AML-193 (cell line): ENCODE measurements around the gene POLN.
A peak's percentile ranks its signal among the peaks of the same experiment; 100 is the strongest.

Source experiments
- DNase-seq, 2 experiments: peaks; one replicate each; lab custom pipeline; 2025; lab: John Stamatoyannopoulos, UW

Gene POLN

GRCh38 chr4:2241410-2242353 lies at the start of gene POLN, which contains the start of gene HAUS3:
Gene POLN, minus strand, starts transcription at chr4:2242121. Its CDS starts 12,890 bp downstream, at chr4:2229231.
Gene HAUS3, minus strand, starts transcription at chr4:2242121. Its CDS starts 1,175 bp downstream, at chr4:2240946.
- DNase-seq = peak; percentile 93 to 95

- no peak for DNase-seq
These were observed 49.2 kb upstream of the POLN start for GRCh38 chr4:2290974-2291704.

GRCh38 chr4:2290488-2290887 lies 48.6 kb upstream of the POLN start:
- no peak for DNase-seq

- DNase-seq = no peak
These were observed 48.0 kb upstream of the POLN start for GRCh38 chr4:2289955-2290333.

DNA sequence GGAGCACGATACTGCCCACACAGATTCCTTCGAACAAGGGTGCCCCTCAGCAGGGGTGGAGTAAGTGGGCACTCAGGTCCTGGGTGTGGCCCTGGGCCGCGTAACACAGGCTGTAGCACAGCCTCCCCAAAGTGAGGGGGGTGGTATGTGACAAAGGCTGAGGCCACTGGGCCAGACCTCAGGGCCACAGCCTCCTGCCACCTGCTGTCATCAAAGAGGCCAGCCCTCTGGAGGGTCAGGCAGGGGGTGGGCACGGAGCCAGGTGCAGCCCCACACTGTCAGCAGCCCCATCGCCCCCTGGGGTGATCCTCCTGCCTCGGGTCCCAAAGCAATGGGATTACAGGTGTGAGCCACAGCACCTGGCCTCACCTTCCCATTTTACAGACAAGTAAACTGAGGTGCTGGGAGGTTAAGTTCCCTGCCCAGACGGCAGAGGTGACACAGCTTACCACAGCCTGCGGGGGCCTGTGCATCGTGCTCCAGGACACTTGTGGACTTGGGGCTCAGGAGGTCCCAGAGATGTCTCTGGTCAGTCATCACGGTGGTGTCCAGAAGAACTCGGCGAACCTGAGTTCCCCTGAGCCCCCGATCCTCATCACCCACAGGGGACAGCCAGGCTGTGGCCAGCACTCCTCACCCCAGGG lies 47.5 kb upstream of the POLN start:
- no peak for DNase-seq

DNA sequence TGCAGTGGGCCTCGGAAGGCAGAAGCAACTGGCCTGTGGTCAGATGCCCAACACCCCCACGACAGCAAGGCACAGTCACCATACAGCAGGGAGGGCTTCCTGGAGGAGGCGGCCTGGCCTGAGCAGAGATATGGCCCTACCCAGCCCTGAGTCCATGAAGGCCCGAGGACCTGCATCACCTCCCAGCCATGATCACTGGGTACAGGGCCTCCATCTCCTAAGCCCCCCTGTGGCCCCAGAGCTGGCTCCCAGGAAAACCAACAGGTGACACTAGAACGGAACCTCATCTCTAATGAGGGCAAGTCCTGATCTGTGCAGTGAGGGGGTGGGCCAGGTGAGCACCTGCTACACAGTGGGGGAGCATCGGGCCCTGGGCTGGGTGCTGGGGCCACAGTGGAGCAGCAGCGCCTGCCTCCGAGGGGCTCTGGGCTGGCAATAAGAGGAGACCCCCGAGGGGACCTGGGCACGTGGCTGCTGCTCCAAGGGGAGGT lies 46.2 kb upstream of the POLN start:
- no peak for DNase-seq

- no peak for DNase-seq
These were observed 45.6 kb upstream of the POLN start for GRCh38 chr4:2287594-2287915.

DNA sequence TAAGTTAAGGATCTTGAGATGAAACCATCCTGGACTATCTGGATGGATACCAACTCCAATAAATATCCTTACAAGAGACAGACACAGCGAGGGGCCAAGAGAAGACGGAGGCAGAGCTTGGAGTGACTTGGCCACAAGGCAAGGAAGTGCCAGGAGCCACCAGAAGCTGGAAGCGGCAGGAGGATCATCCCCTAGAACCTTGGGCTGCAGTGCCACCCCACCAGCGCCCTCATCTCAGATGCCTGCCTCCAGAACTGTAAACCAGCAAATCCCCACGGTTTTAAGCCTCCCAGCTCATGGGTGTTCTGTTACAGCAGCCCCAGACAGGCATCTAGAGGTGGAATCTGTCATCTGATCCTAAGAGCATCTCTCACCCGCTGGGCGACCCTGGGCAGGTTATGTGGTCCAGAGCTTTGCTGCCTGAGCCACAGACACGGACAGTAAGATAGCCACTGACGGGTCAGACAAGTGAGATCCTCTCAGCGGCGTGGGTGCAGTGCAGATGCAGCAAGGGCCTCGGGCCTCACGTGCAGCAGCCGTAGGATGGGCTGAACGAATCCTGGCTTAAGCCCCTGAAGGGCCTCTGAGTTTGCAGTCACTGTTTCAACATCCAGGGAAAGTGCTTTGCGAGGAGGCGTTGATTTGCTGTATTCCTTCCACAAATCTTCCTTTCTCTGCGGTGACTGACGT lies 45.1 kb upstream of the POLN start:
- no peak for DNase-seq

GRCh38 chr4:2285613-2286381 lies 43.9 kb upstream of the POLN start:
- DNase-seq = no peak

GRCh38 chr4:2284934-2285612 lies 43.2 kb upstream of the POLN start:
- no peak for DNase-seq

GRCh38 chr4:2284161-2284933 lies 42.4 kb upstream of the POLN start:
- no peak for DNase-seq

GRCh38 chr4:2283199-2283711 lies 41.3 kb upstream of the POLN start:
- DNase-seq = no peak

DNA sequence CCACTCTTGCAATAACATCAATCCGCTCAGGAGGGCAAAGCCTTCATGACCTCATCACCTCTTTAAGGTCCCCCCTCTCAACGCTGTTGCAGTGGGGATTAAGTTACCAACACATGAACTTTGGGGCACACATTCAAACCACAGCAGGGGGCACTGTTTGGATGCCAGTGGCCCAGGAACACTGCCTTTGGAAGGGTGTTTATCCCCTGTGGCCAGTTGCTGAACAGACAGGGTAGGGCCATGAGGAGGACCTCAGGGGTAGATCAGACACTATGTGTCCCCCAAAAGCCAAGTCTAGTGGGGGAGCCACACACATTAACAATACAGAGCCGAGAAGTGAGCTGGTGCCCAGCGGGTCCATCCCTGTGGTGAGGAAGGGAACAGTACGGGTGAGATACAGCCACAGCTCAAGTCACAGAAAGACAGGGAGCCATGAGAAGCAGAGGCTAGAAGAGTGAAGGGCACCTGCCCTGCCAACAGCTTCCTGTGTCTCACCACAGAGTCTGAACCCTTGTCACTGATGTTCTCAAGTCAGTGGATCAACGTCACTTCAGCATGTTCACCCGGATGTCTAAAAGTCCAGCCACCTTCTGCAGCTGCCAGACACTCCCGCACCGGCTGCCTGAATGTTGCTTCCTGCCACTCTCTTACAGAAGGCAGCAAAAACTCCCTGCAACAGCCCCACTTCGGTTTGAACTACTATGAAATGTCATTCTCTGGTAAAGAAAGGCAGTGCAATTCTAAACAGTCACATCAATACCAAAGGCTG lies 39.8 kb upstream of the POLN start:
- DNase-seq = peak in 1 of 2 experiments; percentile 4

DNA sequence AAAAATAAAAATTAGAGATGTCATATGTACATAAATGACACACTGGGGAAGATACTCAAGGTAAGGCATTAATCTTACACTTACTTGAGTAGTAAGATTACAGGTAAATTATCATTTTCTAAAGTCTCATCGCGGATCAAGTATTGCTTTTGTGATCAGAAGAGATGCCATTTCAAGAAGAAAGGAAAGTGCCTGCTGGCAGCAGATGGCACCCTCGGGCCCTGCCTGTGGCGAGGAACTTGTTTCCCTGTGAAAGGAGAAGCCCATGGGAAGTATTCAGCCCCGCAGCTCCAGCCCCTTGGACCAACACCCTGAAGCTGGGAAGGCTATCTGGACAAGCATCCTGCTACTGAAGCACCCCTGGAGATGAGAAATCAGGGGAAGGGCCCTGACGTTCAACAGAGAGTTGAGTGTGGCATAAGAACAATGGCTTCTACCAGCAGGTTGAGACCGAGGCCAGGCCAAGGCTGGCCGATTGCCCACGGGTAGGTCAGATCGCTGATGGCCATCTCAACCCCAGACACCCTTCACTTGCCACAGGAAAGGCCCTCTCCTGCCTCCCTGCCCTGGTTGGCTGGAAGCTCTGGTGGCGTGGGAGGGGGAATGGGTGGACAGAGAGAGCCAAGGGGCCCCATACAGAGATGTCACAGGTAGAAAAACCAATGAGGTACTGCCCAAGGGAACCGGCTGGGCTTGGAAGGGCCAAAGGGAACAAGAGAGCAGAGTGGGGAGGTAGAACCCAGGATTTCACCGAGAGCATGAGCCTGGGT lies 38.8 kb upstream of the POLN start:
- DNase-seq = no peak

DNA sequence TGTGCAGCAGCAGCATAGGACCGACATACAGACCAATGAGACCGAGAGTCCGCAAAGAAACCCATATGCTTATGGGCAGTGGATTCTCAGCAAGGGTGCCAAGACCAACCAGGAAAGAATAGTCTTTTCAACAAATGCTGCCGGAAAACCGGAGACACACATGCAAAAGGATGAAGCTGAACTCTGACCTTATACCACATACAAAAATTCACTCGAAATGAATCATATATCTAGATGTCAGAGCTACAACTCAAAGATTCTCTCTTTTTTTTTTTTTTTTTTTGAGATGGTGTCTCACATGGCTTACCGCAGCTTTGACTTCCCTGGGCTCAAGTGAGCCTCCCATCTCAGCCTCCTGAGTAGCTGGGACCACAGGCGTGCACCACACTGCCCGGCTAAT lies 36.0 kb upstream of the POLN start:
- no peak for DNase-seq

GRCh38 chr4:2276581-2277325 lies 34.8 kb upstream of the POLN start:
- DNase-seq = no peak

GRCh38 chr4:2275546-2276251 lies 33.8 kb upstream of the POLN start:
- no peak for DNase-seq
